ENCODE data around the gene DNM3. TPM values are rescaled to one million over a fixed set of nuclear protein-coding genes. Genes with fewer than 3 reads are reported as not detected.

The DNM3 gene
- total and polyA plus RNA-seq, 2 of the 8 experiments (the other 6 are each of a cell fraction or from before 2014, with no cell fraction given): 2.0 to 8.5 TPM

GRCh38 chr1:172325531-172325930 lies 484.2 kb downstream of the DNM3 start:
- Histone ChIP-seq H3K79me1 (ENCODE audit: low read depth, low read length) (no peaks in the 10 kb centered on the region), H2AFZ (ENCODE audit: low read length) (no peak overlapping the region), H4K8ac (ENCODE audit: extremely low read depth, insufficient read depth, low read length) (no peak overlapping the region), H3K23ac (ENCODE audit: insufficient read length) (no peak overlapping the region), H3K56ac (replicated peaks; ENCODE audit: insufficient read length, low read depth, low read length) (no peak overlapping the region), H3K23me2 (ENCODE audit: low read depth, low read length) (no peaks in the 10 kb centered on the region), H3K9ac (replicated peaks in 1 of 4; ENCODE audit: extremely low read depth in 1 of 4, low read depth in 3 of 4, low read length in 3 of 4) (no peak overlapping the region), H3K4me2 (ENCODE audit: insufficient read depth in 1 of 2, low read depth in 2 of 2, low read length in 2 of 2) (no peak overlapping the region), H3K4ac (replicated peaks; ENCODE audit: insufficient read length, low read depth, low read length) (no peak overlapping the region), H4K91ac (replicated peaks; ENCODE audit: insufficient read length, low read length) (no peak overlapping the region), H3K18ac (ENCODE audit: extremely low read depth, low read length) (no peak overlapping the region), H2BK12ac (ENCODE audit: low read depth, low read length) (no peak overlapping the region), H3K27ac (ENCODE audit: low read depth, low read length) (no peak overlapping the region), H3K14ac (ENCODE audit: insufficient read length) (no peak overlapping the region), H3K36me3 (ENCODE audit: control insufficient read depth in 2 of 4, insufficient read depth in 4 of 4, low read length in 3 of 4) (no peaks in the 10 kb centered on the region), H3K4me3 (ENCODE audit: extremely low read depth in 1 of 4, insufficient read depth in 2 of 4, low read depth in 3 of 4, low read length in 4 of 4) (no peak overlapping the region), H3K4me1 (replicated peaks in 1 of 4; ENCODE audit: control insufficient read depth in 3 of 4, insufficient read depth in 4 of 4, low read length in 3 of 4) (peaks cover 0 to 5% (median under 1%) of the 10 kb centered on the region in 4 experiments; a peak in 4 of 7 replicates), H2BK120ac (replicated peaks; ENCODE audit: low read depth, low read length) (no peak overlapping the region), H4K20me1 (replicated peaks in 1 of 2; ENCODE audit: control insufficient read depth in 1 of 2, insufficient read depth in 2 of 2, low read length in 2 of 2) (no peaks in the 10 kb centered on the region), H4K5ac (ENCODE audit: insufficient read length, low read depth, low read length) (no peak overlapping the region), H2AK5ac (ENCODE audit: low read depth, low read length) (no peak overlapping the region), H2BK20ac (ENCODE audit: low read length) (no peak overlapping the region), H3K79me2 (ENCODE audit: control insufficient read depth in 1 of 2, insufficient read depth in 2 of 2, low read length in 2 of 2) (no peaks in the 10 kb centered on the region), H2BK15ac (ENCODE audit: low read length) (no peak overlapping the region), H3K27me3 (replicated peaks in 1 of 4; ENCODE audit: control insufficient read depth in 3 of 4, extremely low read depth in 1 of 4, insufficient read depth in 3 of 4, low read length in 3 of 4) (no peaks in the 10 kb centered on the region), H3K9me3 (ENCODE audit: insufficient read depth in 2 of 2, low read depth in 1 of 2, low read length in 1 of 2) (no peaks in the 10 kb centered on the region), H2BK5ac (ENCODE audit: low read depth, low read length) (no peak overlapping the region)
- ChIA-PET POLR2A (ENCODE audit: partially characterized antibody) (interaction anchor here (0.6 kb wide), 1 partner anchor 114 kb away, joined by 4 read pairs; no protein-coding TSS in a partner anchor), CTCF (ENCODE audit: partially characterized antibody) (interaction anchor here (1.3 kb wide), 1 partner anchor 78 kb away, joined by 4 read pairs; no protein-coding TSS in a partner anchor)
- DNase-seq (ENCODE audit: low read depth in 1 of 2, low spot score in 2 of 2): no peak
- WGBS, 2 experiments (ENCODE audit: extremely low coverage in 1 of 2, insufficient coverage in 1 of 2, insufficient read length in 1 of 2, insufficient replicate concordance in 2 of 2, low coverage in 1 of 2, low lambda C conversion rate in 2 of 2, missing lambda C conversion rate in 1 of 2): 88% methylated on average over 2 of the region's 2 CpGs; no CpG with 5 or more reads in 1 of the 2 experiments
- FAIRE-seq: no peak
- no peak for TF ChIP-seq POLR2AphosphoS5 (IDR thresholded peaks at IDR 0.05; ENCODE audit: low read depth, low read length)
- TF ChIP-seq ATF3 (IDR thresholded peaks at IDR 0.05; ENCODE audit: insufficient read depth, low read depth, low read length): no peak
- TF ChIP-seq TCF12 (IDR thresholded peaks at IDR 0.05; ENCODE audit: low read depth, low read length): no peak
- TF ChIP-seq HDAC2 (IDR thresholded peaks at IDR 0.05; ENCODE audit: borderline replicate concordance in 1 of 2, low read depth in 2 of 2, low read length in 2 of 2): no peak
- TF ChIP-seq RFX5 (IDR thresholded peaks at IDR 0.05; ENCODE audit: borderline replicate concordance, low read depth, low read length): no peak
- no peak for TF ChIP-seq SP2 (IDR thresholded peaks at IDR 0.05; ENCODE audit: low read length)
- TF ChIP-seq KDM4A (IDR thresholded peaks at IDR 0.05; ENCODE audit: low read depth, low read length, severe bottlenecking): no peak
- no peak for TF ChIP-seq BCL11A (IDR thresholded peaks at IDR 0.05; ENCODE audit: low read depth in 2 of 2, low read length in 2 of 2)
- no peak for TF ChIP-seq SP4 (IDR thresholded peaks at IDR 0.05; ENCODE audit: low read length)
- no peak for TF ChIP-seq RNF2 (IDR thresholded peaks at IDR 0.05; ENCODE audit: borderline replicate concordance, low read depth, low read length, missing control alignments, poor library complexity, severe bottlenecking)
- TF ChIP-seq MAFK (IDR thresholded peaks at IDR 0.05; ENCODE audit: low read depth, low read length): no peak
- TF ChIP-seq CREB1 (IDR thresholded peaks at IDR 0.05): no peak
- no peak for TF ChIP-seq TAF1 (IDR thresholded peaks at IDR 0.05; ENCODE audit: low read depth, low read length)
- TF ChIP-seq GABPA (IDR thresholded peaks at IDR 0.05; ENCODE audit: borderline replicate concordance, insufficient read depth, low read length): no peak

Measured in H1 (cell line).